HEK293 (cell line): ENCODE data around the gene ZBED4.

ENCODE experiments used
- CTCF ChIA-PET: fragments of 350-600 bp; formaldehyde crosslinking; extraction: SDS; loops from one replicate; lab custom pipeline; 2021; ENCODE audit warnings: antibody characterized with exemption; lab: Yijun Ruan, JAX
- POLR2A ChIA-PET: fragments of 300-600 bp; formaldehyde crosslinking; extraction: SDS; loops from one replicate; lab custom pipeline; 2020; ENCODE audit warnings: antibody characterized with exemption, inconsistent platforms; lab: Yijun Ruan, JAX
- H3K27ac ChIP-seq: fragments of 200-500 bp; sonication (Bioruptor generic); 2 replicates; pipeline ENCODE4 v1.5.1; 2014; ENCODE audit warnings: low read depth, low read length, control low read depth, inconsistent platforms; ENCODE audit errors: extremely low read depth
- H3K36me3 ChIP-seq, 2 experiments: fragments of 200-500 bp in 1 of 2; sonication (Bioruptor generic) in 1 of 2; 1 replicate in 1 of 2; 2 replicates in 1 of 2; pipeline ENCODE4 v1.5.1; 2014 to 2017; ENCODE audit warnings: inconsistent platforms in 2 of 2, low read length in 2 of 2; ENCODE audit not compliant: control insufficient read depth in 2 of 2, insufficient read depth in 1 of 2
- H3K4me1 ChIP-seq: fragments of 200-500 bp; sonication (Bioruptor generic); 2 replicates; pipeline ENCODE4 v1.5.1; 2014; ENCODE audit warnings: mild to moderate bottlenecking, low read length, inconsistent platforms; ENCODE audit not compliant: control insufficient read depth, insufficient read depth
- H3K4me3 ChIP-seq: 2 replicates; pipeline ENCODE4 v1.5.1; 2011; ENCODE audit warnings: low read depth, mild to moderate bottlenecking, control low read depth, low read length, moderate library complexity
- H3K9me3 ChIP-seq: fragments of 200-500 bp; sonication (Bioruptor generic); 2 replicates; pipeline ENCODE4 v1.5.1; 2014; ENCODE audit warnings: low read depth, low read length, inconsistent platforms; ENCODE audit not compliant: control insufficient read depth, insufficient read depth
- GFI1B ChIP-seq: fragments of 450-650 bp; formaldehyde crosslinking; IDR thresholded peaks from 2 replicates; pipeline ENCODE4 v1.5.1; 2016; ENCODE audit warnings: missing biosample characterization, missing genetic modification characterization
- HOXA7 ChIP-seq: sonication (generic); formaldehyde crosslinking; IDR thresholded peaks from 2 replicates; pipeline ENCODE4 v1.8.1; 2022; ENCODE audit warnings: missing genetic modification reagents, borderline replicate concordance
- OSR2 ChIP-seq: fragments of 450-650 bp; formaldehyde crosslinking; IDR thresholded peaks from 2 replicates; pipeline ENCODE4 v1.5.1; 2016; ENCODE audit warnings: missing biosample characterization, missing genetic modification characterization
- SALL2 ChIP-seq: fragments of 450-650 bp; formaldehyde crosslinking; IDR thresholded peaks from 2 replicates; pipeline ENCODE4 v1.5.0; 2017; ENCODE audit warnings: missing biosample characterization, mild to moderate bottlenecking, missing genetic modification characterization, borderline replicate concordance
- SP2 ChIP-seq: fragments of 450-650 bp; formaldehyde crosslinking; IDR thresholded peaks from 2 replicates; pipeline ENCODE4 v1.5.1; 2016; ENCODE audit warnings: missing biosample characterization, missing genetic modification characterization
- SP7 ChIP-seq: fragments of 450-650 bp; formaldehyde crosslinking; IDR thresholded peaks from 2 replicates; pipeline ENCODE4 v1.5.1; 2016; ENCODE audit warnings: missing biosample characterization, missing genetic modification characterization
- TRIM28 ChIP-seq: IDR thresholded peaks from 2 replicates; pipeline ENCODE4 v1.6.1; 2011; ENCODE audit warnings: low read length, control low read depth, borderline replicate concordance
- YY2 ChIP-seq: fragments of 450-650 bp; formaldehyde crosslinking; IDR thresholded peaks from 2 replicates; pipeline ENCODE4 v1.5.1; 2016; ENCODE audit warnings: missing biosample characterization, missing genetic modification characterization
- ZBTB6 ChIP-seq: fragments of 450-650 bp; formaldehyde crosslinking; IDR thresholded peaks from 2 replicates; pipeline ENCODE4 v1.5.1; 2017; ENCODE audit warnings: missing biosample characterization, missing genetic modification characterization
- ZBTB7A ChIP-seq: fragments of 450-650 bp; formaldehyde crosslinking; IDR thresholded peaks from 2 replicates; pipeline ENCODE4 v1.5.1; 2016; ENCODE audit warnings: low read depth, missing biosample characterization, missing genetic modification characterization
- ZNF10 ChIP-seq: fragments of 450-650 bp; formaldehyde crosslinking; IDR thresholded peaks from 2 replicates; pipeline ENCODE4 v1.5.1; 2017; ENCODE audit warnings: missing biosample characterization, missing genetic modification characterization
- ZNF239 ChIP-seq: fragments of 450-650 bp; formaldehyde crosslinking; IDR thresholded peaks from 2 replicates; pipeline ENCODE4 v1.5.1; 2016; ENCODE audit warnings: missing biosample characterization, missing genetic modification characterization
- ZNF335 ChIP-seq: fragments of 450-650 bp; formaldehyde crosslinking; conservative IDR thresholded peaks from 2 replicates; pipeline ENCODE4 v1.5.1; 2016; ENCODE audit warnings: missing biosample characterization, missing genetic modification characterization
- ZNF560 ChIP-seq: fragments of 450-650 bp; formaldehyde crosslinking; IDR thresholded peaks from 2 replicates; pipeline ENCODE4 v1.5.1; 2017; ENCODE audit warnings: missing biosample characterization, missing genetic modification characterization, borderline replicate concordance
- ZNF585B ChIP-seq: fragments of 450-650 bp; formaldehyde crosslinking; IDR thresholded peaks from 2 replicates; pipeline ENCODE4 v1.5.1; 2016; ENCODE audit warnings: missing biosample characterization, missing genetic modification characterization
- ZNF843 ChIP-seq: fragments of 450-650 bp; formaldehyde crosslinking; IDR thresholded peaks from 2 replicates; pipeline ENCODE4 v1.5.1; 2016; ENCODE audit warnings: missing biosample characterization, missing genetic modification characterization
- TF ChIP-seq, protein P1 (sequence below): fragments of 450-650 bp; formaldehyde crosslinking; IDR thresholded peaks from 2 replicates; pipeline ENCODE4 v1.5.1; 2016; ENCODE audit warnings: missing biosample characterization, missing genetic modification characterization
- TF ChIP-seq, protein P2 (sequence below): fragments of 450-650 bp; formaldehyde crosslinking; IDR thresholded peaks from 2 replicates; pipeline ENCODE4 v1.5.1; 2016; ENCODE audit warnings: missing biosample characterization, missing genetic modification characterization

Gene ZBED4

GRCh38 chr22:49828599-49828965 is 25.1 kb upstream of the ZBED4 start:
- no peaks in the 10 kb centered on the region for H3K9me3 ChIP-seq
- H3K36me3 ChIP-seq, result peaks cover 0 to 27% of the 10 kb centered on the region in 2 experiments; a peak in 1 of 3 replicates
- TF ChIP-seq ZNF335 (tag by site-specific recombination) (0 out of 2 replicates have a peak, but pooled peaks have one; percentile 4), ZBTB7A (tag by site-specific recombination) (no peak)
- peaks cover 4% of the 10 kb centered on the region for H3K4me1 ChIP-seq
- no peak overlapping the region for H3K27ac ChIP-seq
- ChIA-PET CTCF (no interaction called here), POLR2A (interaction anchor here (0.5 kb wide), 1 partner anchor 43 kb away, joined by 3 read pairs; no protein-coding TSS in a partner anchor)
- H3K4me3 ChIP-seq, result no peak overlapping the region

- no peak overlapping the region for H3K4me3 ChIP-seq
- CTCF ChIA-PET, result interaction anchor here (0.6 kb wide), 1 partner anchor 165 kb away, joined by 3 read pairs; no protein-coding TSS in a partner anchor
- POLR2A ChIA-PET, result interaction anchor here (0.5 kb wide), 1 partner anchor 42 kb away, joined by 3 read pairs; no protein-coding TSS in a partner anchor
Measured at GRCh38 chr22:49829044-49829853, 24.4 kb upstream of the ZBED4 start.

DNA sequence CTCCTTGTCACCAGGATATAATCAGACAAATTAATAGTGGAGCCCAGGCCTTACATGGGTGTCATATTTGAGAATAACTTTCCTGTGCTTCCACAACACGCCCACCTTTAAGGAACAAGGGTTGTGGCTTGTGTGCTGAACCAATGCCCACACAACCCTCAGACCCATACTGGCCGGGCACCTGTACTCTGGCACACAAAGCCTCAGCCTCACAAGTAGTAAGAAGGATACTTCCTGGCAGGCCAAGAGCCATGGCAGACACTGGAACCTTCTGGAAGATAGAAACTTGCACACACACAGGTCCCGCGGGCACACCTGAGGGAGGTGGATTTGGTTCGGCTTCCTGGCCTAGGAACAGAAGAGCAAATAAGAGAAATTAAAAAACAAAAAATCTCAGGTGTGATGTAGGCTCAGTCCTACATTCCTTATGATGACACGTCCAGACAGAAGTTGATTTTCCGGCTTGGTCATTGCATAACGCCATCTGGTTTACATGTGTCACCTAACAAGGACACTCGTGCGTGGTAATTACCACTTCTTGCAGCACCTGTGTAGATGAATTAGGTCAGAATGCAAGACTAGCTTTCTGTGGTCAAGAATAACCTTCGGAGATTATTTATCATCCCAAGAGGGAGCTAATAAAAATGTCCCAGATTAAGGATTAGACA is 20.2 kb upstream of the ZBED4 start:
- Histone ChIP-seq H3K4me3 (no peak overlapping the region), H3K9me3 (no peaks in the 10 kb centered on the region), H3K36me3 (peaks cover 0 to 3% of the 10 kb centered on the region in 2 experiments; a peak in 1 of 3 replicates), H3K27ac (no peak overlapping the region), H3K4me1 (no peaks in the 10 kb centered on the region)
- ChIA-PET CTCF (interaction anchor here (0.6 kb wide), 1 partner anchor 324 kb away, joined by 3 read pairs; no protein-coding TSS in a partner anchor), POLR2A (no interaction called here)
- TF ChIP-seq YY2 (tag by site-specific recombination), result no peak
- TF ChIP-seq, protein P1, sequence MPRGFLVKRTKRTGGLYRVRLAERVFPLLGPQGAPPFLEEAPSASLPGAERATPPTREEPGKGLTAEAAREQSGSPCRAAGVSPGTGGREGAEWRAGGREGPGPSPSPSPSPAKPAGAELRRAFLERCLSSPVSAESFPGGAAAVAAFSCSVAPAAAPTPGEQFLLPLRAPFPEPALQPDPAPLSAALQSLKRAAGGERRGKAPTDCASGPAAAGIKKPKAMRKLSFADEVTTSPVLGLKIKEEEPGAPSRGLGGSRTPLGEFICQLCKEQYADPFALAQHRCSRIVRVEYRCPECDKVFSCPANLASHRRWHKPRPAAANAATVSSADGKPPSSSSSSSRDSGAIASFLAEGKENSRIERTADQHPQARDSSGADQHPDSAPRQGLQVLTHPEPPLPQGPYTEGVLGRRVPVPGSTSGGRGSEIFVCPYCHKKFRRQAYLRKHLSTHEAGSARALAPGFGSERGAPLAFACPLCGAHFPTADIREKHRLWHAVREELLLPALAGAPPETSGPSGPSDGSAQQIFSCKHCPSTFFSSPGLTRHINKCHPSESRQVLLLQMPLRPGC (tag by site-specific recombination), result no peak
- no peak for TF ChIP-seq ZNF843 (tag by site-specific recombination)

More at GRCh38 chr22:49829044-49829853, 24.4 kb upstream of the ZBED4 start:
- H3K36me3 ChIP-seq, result peaks cover 0 to 20% of the 10 kb centered on the region in 2 experiments; a peak in 1 of 3 replicates
- H3K4me1 ChIP-seq, result peaks cover 4% of the 10 kb centered on the region
- H3K27ac ChIP-seq, result no peak overlapping the region
- TF ChIP-seq ZNF335 (tag by site-specific recombination), result peak; percentile 48; the same call in 1 of the 2 replicates
- TF ChIP-seq GFI1B (tag by site-specific recombination), result no peak
- no peaks in the 10 kb centered on the region for H3K9me3 ChIP-seq

- H3K9me3 ChIP-seq, result no peaks in the 10 kb centered on the region
- ChIA-PET CTCF (no interaction called here), POLR2A (interaction anchor here (0.5 kb wide), 1 partner anchor 13 kb away, joined by 3 read pairs; no protein-coding TSS in a partner anchor)
- H3K4me3 ChIP-seq, result no peak overlapping the region
- no peak overlapping the region for H3K27ac ChIP-seq
- no peaks in the 10 kb centered on the region for H3K36me3 ChIP-seq
- no peaks in the 10 kb centered on the region for H3K4me1 ChIP-seq
- TF ChIP-seq ZNF585B (tag by site-specific recombination) (no peak), SALL2 (no peak), ZNF239 (no peak), TRIM28 (peak; percentile 78), ZBTB6 (no peak), ZNF560 (tag by site-specific recombination) (no peak), ZNF335 (tag by site-specific recombination) (no peak), SP2 (tag by site-specific recombination) (no peak), SP7 (tag by site-specific recombination) (peak; percentile 47; the same call in 1 of the 2 replicates), HOXA7 (CRISPR knock-in tag) (no peak), ZNF10 (no peak), OSR2 (tag by site-specific recombination) (peak; percentile 58)
- TF ChIP-seq, protein P2, sequence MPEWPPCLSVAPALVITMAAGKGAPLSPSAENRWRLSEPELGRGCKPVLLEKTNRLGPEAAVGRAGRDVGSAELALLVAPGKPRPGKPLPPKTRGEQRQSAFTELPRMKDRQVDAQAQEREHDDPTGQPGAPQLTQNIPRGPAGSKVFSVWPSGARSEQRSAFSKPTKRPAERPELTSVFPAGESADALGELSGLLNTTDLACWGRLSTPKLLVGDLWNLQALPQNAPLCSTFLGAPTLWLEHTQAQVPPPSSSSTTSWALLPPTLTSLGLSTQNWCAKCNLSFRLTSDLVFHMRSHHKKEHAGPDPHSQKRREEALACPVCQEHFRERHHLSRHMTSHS (tag by site-specific recombination), result no peak
Measured at GRCh38 chr22:49838771-49839717, 14.6 kb upstream of the ZBED4 start.
